ENCODE results near the gene ATP11B.

The ATP11B gene

DNA sequence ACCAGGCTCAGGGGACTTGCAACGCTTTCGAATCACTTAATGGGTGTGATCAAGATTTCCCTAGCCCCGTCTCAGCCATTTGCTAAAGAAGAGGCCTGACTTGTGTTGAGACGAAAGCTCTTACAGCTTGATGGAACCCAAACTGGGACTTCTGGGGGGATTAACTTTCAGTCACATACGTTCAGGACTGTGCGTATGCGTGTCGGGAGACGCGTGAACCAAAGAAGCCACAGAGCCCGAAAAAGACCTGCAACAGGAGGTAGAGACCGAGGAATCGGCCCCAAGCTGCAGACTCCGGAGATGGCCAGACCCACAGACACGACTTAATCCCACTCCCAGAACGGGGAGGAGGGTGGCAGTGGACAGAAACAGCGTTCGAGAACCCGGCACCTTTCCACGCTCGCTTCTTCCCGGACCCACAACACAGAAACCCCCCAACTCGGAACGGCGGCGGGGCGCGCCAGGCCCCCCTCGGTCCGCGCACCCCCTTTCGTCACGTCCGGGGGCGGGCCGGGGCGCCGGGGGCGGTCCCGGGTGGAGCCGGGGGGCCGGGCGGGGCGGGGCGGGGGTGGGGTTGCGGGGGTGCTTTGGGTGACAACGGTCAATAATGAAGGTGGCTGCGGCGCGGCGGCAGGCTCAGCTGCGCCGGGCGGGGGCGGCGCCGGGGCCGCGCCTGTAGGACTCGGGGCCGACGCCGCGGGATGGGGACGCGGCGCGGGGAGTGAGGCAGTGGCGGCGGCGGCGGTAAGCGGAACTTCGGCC lies at the start of gene ATP11B:
TSS of gene ATP11B (plus strand) at position 604 of the 762 bp plus-strand sequence. CDS start 256 bp downstream, outside the sequence.
- no peaks in the 10 kb centered on the region for H3K36me3 ChIP-seq (ENCODE audit: control insufficient read depth, insufficient read depth, low read length)
- H3K27me3 ChIP-seq (ENCODE audit: control insufficient read depth, insufficient read depth, low read length) = no peaks in the 10 kb centered on the region
- peaks cover 10% of the 10 kb centered on the region for H3K4me1 ChIP-seq (ENCODE audit: control insufficient read depth, insufficient read depth, low read length)
- H3K4me3 ChIP-seq (ENCODE audit: low read length) = peak within 1 kb of the TSS; percentile 80
- peak within 1 kb of the TSS; percentile 98 for H3K9ac ChIP-seq (ENCODE audit: low read length)
- H3K9me3 ChIP-seq (ENCODE audit: control insufficient read depth, low read length) = no peaks in the 10 kb centered on the region

DNA sequence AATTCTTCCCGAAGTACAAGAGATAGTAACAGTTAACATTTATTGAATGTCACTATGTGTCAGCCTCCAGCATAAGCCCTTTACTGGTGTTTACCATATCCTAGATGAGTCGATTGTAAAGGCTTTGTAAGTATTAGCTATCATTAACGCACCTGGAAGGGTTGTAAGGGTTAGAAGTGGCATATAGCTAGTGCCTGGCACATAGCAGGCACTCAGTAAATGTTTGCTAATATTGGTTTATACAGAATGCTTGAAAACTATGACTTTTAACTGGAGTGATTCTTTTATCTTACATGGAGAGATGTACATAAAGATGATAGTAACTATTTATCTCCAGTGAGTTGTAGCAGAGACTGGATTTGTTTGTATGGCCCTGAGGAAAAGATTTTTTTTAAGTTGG lies 46.3 kb upstream of the ATP11B start:
- H3K36me3 ChIP-seq (ENCODE audit: control insufficient read depth, insufficient read depth, low read length) = no peaks in the 10 kb centered on the region

DNA sequence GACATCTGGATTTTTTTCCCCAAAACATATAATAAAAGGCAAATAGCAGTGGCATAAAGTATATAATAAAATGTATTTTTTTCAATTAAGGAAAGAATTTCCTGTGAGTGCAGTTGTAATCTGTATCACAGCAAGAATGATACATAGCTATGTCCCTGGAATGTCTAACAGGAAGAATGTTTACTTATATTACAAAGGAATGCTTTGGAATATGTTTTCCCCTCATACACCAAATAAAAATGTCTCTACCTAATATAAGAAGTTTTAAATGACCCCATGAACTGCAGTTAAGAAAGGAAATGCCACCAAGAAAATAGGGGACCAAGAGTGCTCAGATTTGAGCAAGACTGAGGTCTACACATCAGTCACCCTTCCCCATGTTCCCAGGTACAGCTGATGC lies 38.0 kb upstream of the ATP11B start:
- H3K36me3 ChIP-seq (ENCODE audit: control insufficient read depth, insufficient read depth, low read length) = no peaks in the 10 kb centered on the region
- peaks cover 19% of the 10 kb centered on the region for H3K4me1 ChIP-seq (ENCODE audit: control insufficient read depth, insufficient read depth, low read length)
- no peaks in the 10 kb centered on the region for H3K9me3 ChIP-seq (ENCODE audit: control insufficient read depth, low read length)
- no peak overlapping the region for H3K4me3 ChIP-seq (ENCODE audit: low read length)
- H3K27me3 ChIP-seq (ENCODE audit: control insufficient read depth, insufficient read depth, low read length) = no peaks in the 10 kb centered on the region
- H3K9ac ChIP-seq (ENCODE audit: low read length) = no peak overlapping the region

More for the DNA sequence above, 46.3 kb upstream of the ATP11B start:
- Histone ChIP-seq H3K4me3 (ENCODE audit: low read length) (no peak overlapping the region), H3K4me1 (ENCODE audit: control insufficient read depth, insufficient read depth, low read length) (no peaks in the 10 kb centered on the region), H3K9ac (ENCODE audit: low read length) (no peak overlapping the region), H3K9me3 (ENCODE audit: control insufficient read depth, low read length) (no peaks in the 10 kb centered on the region), H3K27me3 (ENCODE audit: control insufficient read depth, insufficient read depth, low read length) (no peaks in the 10 kb centered on the region)

DNA sequence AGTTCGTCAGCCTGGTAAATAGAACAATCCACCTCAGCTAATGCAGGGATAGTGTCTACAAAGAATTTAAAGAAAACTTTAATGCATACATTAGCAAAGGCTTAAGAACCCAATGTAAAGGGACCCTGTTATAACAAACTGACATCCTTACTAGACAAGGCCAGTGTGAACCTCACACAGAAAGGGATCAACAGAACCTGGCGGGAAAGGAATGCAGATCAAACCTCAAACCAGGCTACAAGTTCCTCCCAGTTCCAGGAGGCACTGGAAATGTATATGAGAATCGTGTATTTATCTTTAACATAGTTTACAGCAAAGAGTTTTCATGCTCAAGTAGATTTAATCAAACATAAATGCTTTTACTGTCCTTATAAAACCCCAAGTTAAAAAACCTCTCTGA lies 37.6 kb upstream of the ATP11B start:
- H3K9me3 ChIP-seq (ENCODE audit: control insufficient read depth, low read length) = no peaks in the 10 kb centered on the region
- H3K36me3 ChIP-seq (ENCODE audit: control insufficient read depth, insufficient read depth, low read length) = no peaks in the 10 kb centered on the region
- no peaks in the 10 kb centered on the region for H3K27me3 ChIP-seq (ENCODE audit: control insufficient read depth, insufficient read depth, low read length)

DNA sequence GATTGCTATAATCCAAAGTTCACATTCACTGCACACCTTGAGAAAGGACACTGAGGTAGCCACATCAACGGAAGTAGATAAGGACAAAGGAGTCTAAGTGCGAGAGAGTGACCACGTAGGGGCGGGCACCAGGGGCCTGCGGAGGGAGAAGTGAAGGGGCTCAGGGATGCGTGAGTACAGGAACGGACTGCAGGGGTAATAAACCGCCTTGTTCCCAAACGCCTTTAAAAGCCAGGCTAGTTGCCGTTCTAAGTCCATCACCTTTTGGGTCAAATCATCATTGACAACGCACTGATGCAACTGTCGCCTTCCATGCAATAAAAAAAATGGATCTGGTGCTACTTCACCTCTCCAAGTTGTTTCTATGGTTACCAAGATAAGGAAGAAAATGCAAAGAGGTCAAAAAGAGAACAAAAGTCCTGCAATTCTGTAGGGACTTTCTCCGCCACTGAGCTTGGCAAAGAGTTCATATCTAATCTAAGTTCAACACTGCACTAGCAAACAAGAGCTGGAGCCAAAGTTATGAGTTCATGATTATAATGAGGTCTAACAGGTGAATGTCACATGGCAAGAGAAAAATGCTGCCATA lies 32.6 kb upstream of the ATP11B start:
- Histone ChIP-seq H3K36me3 (ENCODE audit: control insufficient read depth, insufficient read depth, low read length) (no peaks in the 10 kb centered on the region), H3K27me3 (ENCODE audit: control insufficient read depth, insufficient read depth, low read length) (no peaks in the 10 kb centered on the region), H3K4me3 (ENCODE audit: low read length) (no peak overlapping the region), H3K4me1 (ENCODE audit: control insufficient read depth, insufficient read depth, low read length) (peaks cover 38% of the 10 kb centered on the region), H3K9me3 (ENCODE audit: control insufficient read depth, low read length) (no peaks in the 10 kb centered on the region), H3K9ac (ENCODE audit: low read length) (no peak overlapping the region)

More for the DNA sequence above, 37.6 kb upstream of the ATP11B start:
- Histone ChIP-seq H3K9ac (ENCODE audit: low read length) (no peak overlapping the region), H3K4me3 (ENCODE audit: low read length) (no peak overlapping the region), H3K4me1 (ENCODE audit: control insufficient read depth, insufficient read depth, low read length) (peaks cover 22% of the 10 kb centered on the region)

DNA sequence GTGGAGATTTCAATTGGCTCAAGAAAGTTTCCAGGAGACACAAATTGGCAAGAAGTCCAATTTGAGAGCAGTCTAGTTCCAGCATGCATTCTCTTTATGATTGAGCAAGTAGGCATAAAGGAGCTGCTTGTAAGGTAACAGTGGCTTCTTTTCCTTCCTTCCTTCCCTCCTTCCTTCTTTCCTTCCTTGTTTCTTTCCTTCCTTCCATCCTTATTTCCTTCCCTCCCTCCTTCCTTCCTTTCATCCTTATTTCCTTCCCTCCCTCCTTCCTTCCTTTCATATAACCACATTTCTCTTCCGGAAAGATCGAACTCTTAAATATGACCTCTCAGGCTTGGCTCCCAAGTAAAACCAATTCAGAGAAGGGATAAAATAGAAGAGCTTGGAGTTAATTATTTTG lies 29.4 kb upstream of the ATP11B start:
- H3K4me1 ChIP-seq (ENCODE audit: control insufficient read depth, insufficient read depth, low read length) = peaks cover 44% of the 10 kb centered on the region
- no peak overlapping the region for H3K9ac ChIP-seq (ENCODE audit: low read length)
- H3K36me3 ChIP-seq (ENCODE audit: control insufficient read depth, insufficient read depth, low read length) = no peaks in the 10 kb centered on the region
- no peak overlapping the region for H3K4me3 ChIP-seq (ENCODE audit: low read length)
- H3K9me3 ChIP-seq (ENCODE audit: control insufficient read depth, low read length) = no peaks in the 10 kb centered on the region
- no peaks in the 10 kb centered on the region for H3K27me3 ChIP-seq (ENCODE audit: control insufficient read depth, insufficient read depth, low read length)

DNA sequence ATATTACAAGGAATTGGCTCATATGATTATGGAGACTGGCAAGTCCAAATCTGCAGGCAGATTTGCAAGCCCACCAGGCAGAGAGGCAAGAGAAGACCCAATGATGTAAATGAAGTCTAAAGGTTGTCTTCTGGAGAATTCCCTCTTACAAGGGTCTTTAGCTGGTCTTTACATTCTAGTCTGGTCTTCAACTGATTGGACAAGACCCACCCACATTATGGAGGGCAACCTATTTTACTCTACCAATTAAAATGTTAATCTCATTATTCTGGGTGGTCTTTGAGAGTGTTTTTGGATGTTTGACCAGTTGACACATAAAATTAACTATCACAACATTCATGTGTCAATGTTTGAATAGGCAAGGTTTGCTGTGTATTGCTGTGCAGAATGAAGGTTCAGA lies 28.0 kb upstream of the ATP11B start:
- Histone ChIP-seq H3K4me3 (ENCODE audit: low read length) (no peak overlapping the region), H3K9me3 (ENCODE audit: control insufficient read depth, low read length) (no peaks in the 10 kb centered on the region), H3K4me1 (ENCODE audit: control insufficient read depth, insufficient read depth, low read length) (peaks cover 37% of the 10 kb centered on the region), H3K36me3 (ENCODE audit: control insufficient read depth, insufficient read depth, low read length) (no peaks in the 10 kb centered on the region), H3K27me3 (ENCODE audit: control insufficient read depth, insufficient read depth, low read length) (no peaks in the 10 kb centered on the region), H3K9ac (ENCODE audit: low read length) (no peak overlapping the region)

DNA sequence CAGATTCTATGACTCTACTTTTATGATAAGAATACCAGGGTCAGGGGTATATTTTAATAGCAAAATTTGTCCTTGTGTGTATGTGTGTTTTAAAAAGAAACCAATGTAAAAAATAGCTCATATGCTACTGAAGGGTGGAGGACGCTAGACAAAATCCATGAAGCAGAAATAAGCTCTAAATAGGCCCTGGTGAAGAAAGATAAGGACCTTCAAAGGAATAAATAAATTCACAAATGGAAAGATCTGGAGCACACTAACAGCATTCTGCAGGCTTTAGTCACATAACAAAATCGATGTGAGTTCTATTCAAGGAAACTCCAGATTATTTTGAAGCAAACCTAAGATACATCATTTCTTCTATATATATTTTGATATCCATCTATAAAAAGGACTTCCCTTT lies 27.2 kb upstream of the ATP11B start:
- no peak overlapping the region for H3K9ac ChIP-seq (ENCODE audit: low read length)
- no peaks in the 10 kb centered on the region for H3K36me3 ChIP-seq (ENCODE audit: control insufficient read depth, insufficient read depth, low read length)
- peaks cover 33% of the 10 kb centered on the region for H3K4me1 ChIP-seq (ENCODE audit: control insufficient read depth, insufficient read depth, low read length)
- no peaks in the 10 kb centered on the region for H3K27me3 ChIP-seq (ENCODE audit: control insufficient read depth, insufficient read depth, low read length)
- no peaks in the 10 kb centered on the region for H3K9me3 ChIP-seq (ENCODE audit: control insufficient read depth, low read length)
- no peak overlapping the region for H3K4me3 ChIP-seq (ENCODE audit: low read length)

DNA sequence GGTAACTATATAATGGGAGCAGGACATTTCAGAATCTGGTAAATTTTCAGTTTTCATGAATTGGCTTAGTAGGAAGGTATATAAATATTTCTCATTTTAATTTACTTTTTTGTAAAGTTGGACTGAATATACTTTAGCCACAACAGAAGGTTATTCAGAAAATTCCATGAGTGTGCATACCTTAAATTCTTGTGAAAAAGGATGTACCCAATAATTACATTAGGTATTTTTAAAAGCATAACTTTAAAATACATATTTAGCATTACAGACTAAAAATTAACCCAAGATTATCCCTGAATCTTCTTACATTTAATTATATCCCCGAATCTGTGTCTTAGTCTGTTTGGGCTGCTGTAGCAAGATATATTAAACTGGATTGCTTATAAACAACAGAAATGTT lies 24.9 kb upstream of the ATP11B start:
- no peak overlapping the region for H3K4me3 ChIP-seq (ENCODE audit: low read length)
- H3K27me3 ChIP-seq (ENCODE audit: control insufficient read depth, insufficient read depth, low read length) = no peaks in the 10 kb centered on the region
- H3K9ac ChIP-seq (ENCODE audit: low read length) = no peak overlapping the region
- H3K36me3 ChIP-seq (ENCODE audit: control insufficient read depth, insufficient read depth, low read length) = no peaks in the 10 kb centered on the region
- H3K4me1 ChIP-seq (ENCODE audit: control insufficient read depth, insufficient read depth, low read length) = peaks cover 20% of the 10 kb centered on the region
- H3K9me3 ChIP-seq (ENCODE audit: control insufficient read depth, low read length) = no peaks in the 10 kb centered on the region

DNA sequence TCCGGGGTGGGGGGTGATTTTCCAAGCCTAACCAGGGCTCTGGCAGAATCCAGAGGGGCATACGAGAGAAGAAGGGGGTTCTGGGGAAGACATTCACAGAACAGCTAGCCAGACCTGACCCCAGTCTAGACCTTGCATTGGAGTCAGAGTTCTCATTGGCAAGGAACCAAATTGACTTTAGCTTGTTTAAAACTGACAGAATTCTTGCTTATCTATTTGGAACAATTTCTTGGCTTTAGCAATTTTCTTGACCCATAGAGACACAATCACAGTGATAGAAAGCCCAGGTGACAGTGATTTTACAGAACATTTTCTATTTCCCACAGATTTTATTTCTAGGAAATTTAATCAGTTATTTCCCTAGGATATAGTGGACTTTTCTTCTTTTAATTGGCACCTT lies 23.6 kb upstream of the ATP11B start:
- Histone ChIP-seq H3K4me3 (ENCODE audit: low read length) (no peak overlapping the region), H3K4me1 (ENCODE audit: control insufficient read depth, insufficient read depth, low read length) (peaks cover 10% of the 10 kb centered on the region), H3K9me3 (ENCODE audit: control insufficient read depth, low read length) (no peaks in the 10 kb centered on the region), H3K9ac (ENCODE audit: low read length) (no peak overlapping the region), H3K27me3 (ENCODE audit: control insufficient read depth, insufficient read depth, low read length) (no peaks in the 10 kb centered on the region), H3K36me3 (ENCODE audit: control insufficient read depth, insufficient read depth, low read length) (no peaks in the 10 kb centered on the region)

DNA sequence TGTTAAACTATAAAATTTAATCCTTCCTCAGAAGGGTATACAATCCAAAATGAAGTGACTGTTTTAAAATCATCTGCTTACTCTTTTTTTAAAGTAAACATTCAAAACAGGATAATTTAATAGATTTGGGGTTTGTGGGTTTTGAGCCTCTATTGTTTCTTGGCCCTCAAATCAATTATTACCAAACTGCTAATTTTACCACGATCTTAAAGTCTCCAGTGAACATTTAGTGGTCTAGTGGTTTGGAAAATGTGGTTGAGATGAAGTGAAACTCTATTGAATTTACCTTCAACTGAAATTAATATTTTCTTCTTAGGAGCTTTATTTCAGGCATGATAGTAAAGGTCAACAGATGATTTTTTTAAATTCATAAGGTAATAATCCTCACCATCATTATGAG lies 11.2 kb upstream of the ATP11B start:
- no peaks in the 10 kb centered on the region for H3K4me1 ChIP-seq (ENCODE audit: control insufficient read depth, insufficient read depth, low read length)
- H3K4me3 ChIP-seq (ENCODE audit: low read length) = no peak overlapping the region
- no peaks in the 10 kb centered on the region for H3K27me3 ChIP-seq (ENCODE audit: control insufficient read depth, insufficient read depth, low read length)
- H3K9ac ChIP-seq (ENCODE audit: low read length) = no peak overlapping the region
- no peaks in the 10 kb centered on the region for H3K9me3 ChIP-seq (ENCODE audit: control insufficient read depth, low read length)
- H3K36me3 ChIP-seq (ENCODE audit: control insufficient read depth, insufficient read depth, low read length) = no peaks in the 10 kb centered on the region

DNA sequence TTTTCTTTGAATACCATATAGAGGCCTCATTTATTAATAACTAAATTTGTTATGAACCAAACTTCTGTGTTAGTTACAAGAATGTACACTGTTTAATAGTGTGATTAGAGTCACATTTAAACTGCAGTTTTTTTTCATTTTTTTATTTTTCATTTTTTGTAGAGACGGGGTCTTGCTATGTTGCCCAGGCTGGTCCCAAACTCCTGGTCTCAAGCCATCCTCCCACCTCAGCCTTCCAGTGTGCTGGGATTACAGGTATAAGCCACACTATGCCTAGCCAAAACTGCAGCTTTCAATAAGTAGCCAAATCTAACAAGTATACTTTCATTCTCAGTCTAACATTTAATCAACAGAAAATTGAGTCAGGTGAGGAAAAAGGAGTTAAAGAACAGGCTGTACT lies 10.2 kb upstream of the ATP11B start:
- no peaks in the 10 kb centered on the region for H3K36me3 ChIP-seq (ENCODE audit: control insufficient read depth, insufficient read depth, low read length)
- no peak overlapping the region for H3K9ac ChIP-seq (ENCODE audit: low read length)
- H3K9me3 ChIP-seq (ENCODE audit: control insufficient read depth, low read length) = no peaks in the 10 kb centered on the region
- H3K4me3 ChIP-seq (ENCODE audit: low read length) = no peak overlapping the region
- H3K27me3 ChIP-seq (ENCODE audit: control insufficient read depth, insufficient read depth, low read length) = no peaks in the 10 kb centered on the region
- H3K4me1 ChIP-seq (ENCODE audit: control insufficient read depth, insufficient read depth, low read length) = no peaks in the 10 kb centered on the region

All from mucosa of stomach (tissue), 1 donor.